Kidney (tissue), 14 donors: ENCODE data around the gene OR3A1. TPM values are rescaled to one million over a fixed set of nuclear protein-coding genes. Genes with fewer than 3 reads are reported as not detected.
"Not testable (repeated sequence)": the region's sequence is repeated elsewhere in the genome, so short reads cannot be mapped to it uniquely, and the experiment has no call there.

ENCODE experiments used
- DNase-seq, 5 donors: peaks; one replicate each; pipeline ENCODE4 v3.0.0-alpha.2; 2013 to 2020
- FAIRE-seq: peaks from 2 replicates; lab custom pipeline; 2012; peaks lifted over from hg19 to GRCh38; lab: Jason Lieb, UNC
- H3K27ac ChIP-seq, 2 donors: one replicate each; pipeline ENCODE4 v1.7.0; 2013; ENCODE audit warnings: low read depth in 2 of 2, low read length in 2 of 2, inconsistent platforms in 1 of 2
- H3K27me3 ChIP-seq: one replicate; pipeline ENCODE4 v1.7.1; 2013; ENCODE audit warnings: low read length, inconsistent platforms; ENCODE audit not compliant: control insufficient read depth, insufficient read depth
- H3K36me3 ChIP-seq, 3 donors: one replicate each; pipeline versions ENCODE4 v1.7.0 to v1.7.1; 2013; ENCODE audit warnings: low read length in 3 of 3, control low read depth in 1 of 3, inconsistent platforms in 1 of 3; ENCODE audit not compliant: insufficient read depth in 3 of 3, control insufficient read depth in 2 of 3
- H3K4me1 ChIP-seq, 3 donors: one replicate each; pipeline versions ENCODE4 v1.7.0 to v1.7.1; 2013; ENCODE audit warnings: low read length in 3 of 3, inconsistent platforms in 1 of 3, low read depth in 1 of 3; ENCODE audit not compliant: control insufficient read depth in 2 of 3, insufficient read depth in 2 of 3
- H3K4me3 ChIP-seq, 3 donors: one replicate each; pipeline versions ENCODE4 v1.7.0 to v1.8.1; 2013; ENCODE audit warnings: low read length in 3 of 3, control low read depth in 1 of 3, inconsistent platforms in 1 of 3
- H3K9ac ChIP-seq, 3 donors: one replicate each; pipeline versions ENCODE4 v1.7.0 to v1.7.1; 2013; ENCODE audit warnings: low read length in 3 of 3, control low read depth in 1 of 3, inconsistent platforms in 1 of 3
- H3K9me3 ChIP-seq, 3 donors: one replicate each; pipeline versions ENCODE4 v1.7.0 to v1.7.1; 2013; ENCODE audit warnings: low read length in 3 of 3, control low read depth in 1 of 3, inconsistent platforms in 1 of 3; ENCODE audit not compliant: control insufficient read depth in 2 of 3, insufficient read depth in 1 of 3
- intact Hi-C: fragments of 100-400 bp; cut with DNase I; formaldehyde crosslinking; loops from one replicate; pipeline ENCODE4 v1.11.1; 2022
- polyA plus RNA-seq: library from polyadenylated mRNA; stranded (reverse); fragments of 350-450 nt; fragmentation: Illumina TruSeq; extraction: RNeasy Lipid Tissue Mini Kit (QIAGEN cat#74804); gene quantifications from one replicate; pipeline ENCODE4 v1.2.3, GENCODE V29; 2014; ENCODE audit warnings: low read depth, low replicate concordance; ENCODE audit not compliant: insufficient read depth
- total RNA-seq: library from RNA; stranded (reverse); fragmentation: NEBNext Ultra II Directional; extraction: Animal tissue kit (Norgen Biotek cat#: 25700); gene quantifications from one replicate; pipeline ENCODE4 v1.2.1, GENCODE V29; 2021
- TF ChIP-seq, protein P1 (sequence below): IDR thresholded peaks from 3 replicates; pipeline ENCODE4 v1.5.1; 2012; ENCODE audit warnings: mild to moderate bottlenecking, moderate library complexity, borderline replicate concordance; ENCODE audit not compliant: insufficient read depth; ENCODE audit errors: extremely low read depth
- donor health status: control.
- donor health status: control.
- donor health status: control.
- donor health status: control.
- donor health status: control.
- donor health status: DM: yes; HTN: yes; CAD: no.
- donor health status: Normal renal cell carcinoma (clear cell type).

OR3A1 gene
- total and polyA plus RNA-seq, 2 donors from 2014 or later, result not detected

GRCh38 chr17:3260163-3260562, 38.0 kb downstream of the OR3A1 start:
- H3K9ac ChIP-seq, result no peak overlapping the region
- DNase-seq (no peak), FAIRE-seq (no peak)
- no peaks in the 10 kb centered on the region for H3K4me1 ChIP-seq
- intact Hi-C loops, result no loop called here
- H3K4me3 ChIP-seq, result no peak overlapping the region
- no peaks in the 10 kb centered on the region for H3K9me3 ChIP-seq
- no peak overlapping the region for H3K27ac ChIP-seq
- no peaks in the 10 kb centered on the region for H3K36me3 ChIP-seq
- TF ChIP-seq, protein P1, sequence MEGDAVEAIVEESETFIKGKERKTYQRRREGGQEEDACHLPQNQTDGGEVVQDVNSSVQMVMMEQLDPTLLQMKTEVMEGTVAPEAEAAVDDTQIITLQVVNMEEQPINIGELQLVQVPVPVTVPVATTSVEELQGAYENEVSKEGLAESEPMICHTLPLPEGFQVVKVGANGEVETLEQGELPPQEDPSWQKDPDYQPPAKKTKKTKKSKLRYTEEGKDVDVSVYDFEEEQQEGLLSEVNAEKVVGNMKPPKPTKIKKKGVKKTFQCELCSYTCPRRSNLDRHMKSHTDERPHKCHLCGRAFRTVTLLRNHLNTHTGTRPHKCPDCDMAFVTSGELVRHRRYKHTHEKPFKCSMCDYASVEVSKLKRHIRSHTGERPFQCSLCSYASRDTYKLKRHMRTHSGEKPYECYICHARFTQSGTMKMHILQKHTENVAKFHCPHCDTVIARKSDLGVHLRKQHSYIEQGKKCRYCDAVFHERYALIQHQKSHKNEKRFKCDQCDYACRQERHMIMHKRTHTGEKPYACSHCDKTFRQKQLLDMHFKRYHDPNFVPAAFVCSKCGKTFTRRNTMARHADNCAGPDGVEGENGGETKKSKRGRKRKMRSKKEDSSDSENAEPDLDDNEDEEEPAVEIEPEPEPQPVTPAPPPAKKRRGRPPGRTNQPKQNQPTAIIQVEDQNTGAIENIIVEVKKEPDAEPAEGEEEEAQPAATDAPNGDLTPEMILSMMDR, result no peak
- H3K27me3 ChIP-seq, result no peaks in the 10 kb centered on the region

DNA sequence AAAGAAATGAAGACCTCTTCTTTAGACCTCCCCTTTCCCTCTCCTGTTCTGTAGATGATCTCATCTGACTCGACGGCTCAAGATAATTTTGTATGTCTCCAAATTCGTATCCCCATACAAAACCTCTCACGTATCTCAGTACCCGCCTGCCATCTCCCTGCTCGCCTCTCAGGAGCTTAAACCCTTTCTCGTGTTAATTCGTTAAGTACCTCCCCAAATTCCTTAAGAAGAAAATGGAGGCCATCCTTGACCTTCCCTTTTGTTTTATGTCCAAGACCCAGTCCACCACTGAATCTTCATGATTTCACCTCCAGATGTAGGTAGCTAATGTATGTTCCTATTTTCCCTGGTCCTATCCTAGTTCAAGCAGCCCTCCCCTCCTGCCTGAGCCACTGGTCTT, 41.6 kb downstream of the OR3A1 start:
- FAIRE-seq (no peak), DNase-seq (no peak)
- Histone ChIP-seq H3K9me3 (no peaks in the 10 kb centered on the region), H3K36me3 (no peaks in the 10 kb centered on the region), H3K4me1 (no peaks in the 10 kb centered on the region), H3K27ac (no peak overlapping the region), H3K27me3 (no peaks in the 10 kb centered on the region), H3K4me3 (no peak overlapping the region), H3K9ac (no peak overlapping the region)
- intact Hi-C loops, result no loop called here
- TF ChIP-seq, protein P1, result no peak

DNA sequence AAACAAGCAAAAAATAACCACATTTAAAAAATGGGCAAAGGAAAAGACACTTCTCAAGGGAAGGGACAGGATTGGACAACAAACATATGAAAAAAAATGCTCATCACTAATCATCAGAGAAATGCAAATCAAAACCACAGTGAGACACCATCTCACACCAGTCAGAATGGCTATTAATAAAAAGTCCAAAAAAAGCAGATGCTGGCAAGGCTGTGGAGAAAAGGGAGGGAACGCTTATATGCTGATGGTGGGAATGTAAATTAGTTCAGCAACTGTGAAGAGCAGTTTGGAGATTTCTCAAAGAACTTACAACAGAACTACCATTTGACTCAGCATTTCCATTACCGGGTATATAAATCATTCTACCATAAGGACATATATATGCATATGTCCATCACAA, 49.1 kb downstream of the OR3A1 start:
- H3K9ac ChIP-seq, H3K27me3 ChIP-seq, H3K4me3 ChIP-seq, H3K27ac ChIP-seq, H3K9me3 ChIP-seq, H3K4me1 ChIP-seq, H3K36me3 ChIP-seq, FAIRE-seq, DNase-seq, intact Hi-C loops: not testable (repeated sequence)

GRCh38 chr17:3244841-3245240, 53.3 kb downstream of the OR3A1 start:
- H3K9ac ChIP-seq, DNase-seq, H3K4me3 ChIP-seq, H3K4me1 ChIP-seq, intact Hi-C loops, H3K27me3 ChIP-seq, H3K9me3 ChIP-seq, H3K27ac ChIP-seq, H3K36me3 ChIP-seq: not testable (repeated sequence)
- FAIRE-seq, result peak; percentile 39

DNA sequence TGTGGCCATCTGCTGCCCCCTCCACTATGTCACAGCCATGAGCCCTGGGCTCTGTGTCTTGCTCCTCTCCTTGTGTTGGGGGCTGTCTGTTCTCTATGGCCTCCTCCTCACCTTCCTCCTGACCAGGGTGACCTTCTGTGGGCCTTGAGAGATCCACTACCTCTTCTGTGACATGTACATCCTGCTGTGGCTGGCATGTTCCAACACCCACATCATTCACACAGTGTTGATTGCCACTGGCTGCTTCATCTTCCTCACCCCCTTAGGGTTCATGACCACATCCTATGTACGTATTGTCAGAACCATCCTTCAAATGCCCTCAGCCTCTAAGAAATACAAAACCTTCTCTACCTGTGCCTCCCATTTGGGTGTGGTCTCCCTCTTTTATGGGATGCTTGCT, 57.1 kb downstream of the OR3A1 start:
- intact Hi-C loops, FAIRE-seq, H3K27ac ChIP-seq, H3K36me3 ChIP-seq, H3K9me3 ChIP-seq, H3K4me1 ChIP-seq, H3K4me3 ChIP-seq, H3K27me3 ChIP-seq, DNase-seq, H3K9ac ChIP-seq: not testable (repeated sequence)

Other genes starting within 250 kb of the OR3A1 start
- not detected for gene OR1D5, start 234.8 kb downstream of the OR3A1 start, total RNA-seq
- gene OR1D5, start 234.8 kb downstream of the OR3A1 start, polyA plus RNA-seq, result not detected
- gene OR1D2, start 193.9 kb downstream of the OR3A1 start, total RNA-seq, result not detected
- not detected for gene OR1D2, start 193.9 kb downstream of the OR3A1 start, polyA plus RNA-seq
- gene OR1G1, start 170.8 kb downstream of the OR3A1 start, total RNA-seq, result not detected
- gene OR1G1, start 170.8 kb downstream of the OR3A1 start, polyA plus RNA-seq, result not detected
- gene OR1A2, start 100.8 kb downstream of the OR3A1 start, total RNA-seq, result not detected
- gene OR1A2, start 100.8 kb downstream of the OR3A1 start, polyA plus RNA-seq, result not detected
- not detected for gene OR1A1, start 90.7 kb downstream of the OR3A1 start, total RNA-seq
- not detected for gene OR1A1, start 90.7 kb downstream of the OR3A1 start, polyA plus RNA-seq
- 1.1 TPM for gene OR3A2, start 87.9 kb upstream of the OR3A1 start, total RNA-seq
- not detected for gene OR3A2, start 87.9 kb upstream of the OR3A1 start, polyA plus RNA-seq
- gene OR1E1, start 100.0 kb upstream of the OR3A1 start, total RNA-seq, result not detected
- gene OR1E1, start 100.0 kb upstream of the OR3A1 start, polyA plus RNA-seq, result not detected
- not detected for gene OR3A3, start 113.0 kb upstream of the OR3A1 start, total RNA-seq
- gene OR3A3, start 113.0 kb upstream of the OR3A1 start, polyA plus RNA-seq, result not detected
- not detected for gene OR1E2, start 135.5 kb upstream of the OR3A1 start, total RNA-seq
- not detected for gene OR1E2, start 135.5 kb upstream of the OR3A1 start, polyA plus RNA-seq
- 0.31 TPM for gene SPATA22, start 173.5 kb upstream of the OR3A1 start, total RNA-seq
- gene SPATA22, start 173.5 kb upstream of the OR3A1 start, polyA plus RNA-seq, result not detected
- gene ASPA, start 177.6 kb upstream of the OR3A1 start, total RNA-seq, result 5.1 TPM
- gene ASPA, start 177.6 kb upstream of the OR3A1 start, polyA plus RNA-seq, result 24.2 TPM